HepG2 (cell line): ENCODE measurements around the gene EEFSEC. TPM values are rescaled to one million over a fixed set of nuclear protein-coding genes. Genes with fewer than 3 reads are reported as not detected.

ENCODE experiments used
- ATAC-seq: fragments of 200-7000 bp; cut with Tn5 transposase; 3 replicates; pipeline ENCODE4 v1.9.1; 2020; ENCODE audit warnings: mild to moderate bottlenecking, moderate library complexity
- BruUV-seq: library from RNA; stranded (reverse); fragments of 400-500 nt; replicated peaks from 2 replicates; lab custom pipeline; 2021; lab: Mats Ljungman, UMichigan
- CTCF ChIA-PET: fragments of 300-600 bp; formaldehyde crosslinking; extraction: SDS; loops from one replicate; lab custom pipeline; 2021; ENCODE audit warnings: low total read pairs, inconsistent platforms, low intra/inter-chr PET ratio; lab: Yijun Ruan, JAX
- POLR2A ChIA-PET: fragments of 350-600 bp; sonication (Branson Sonifier 250); formaldehyde crosslinking; loops from one replicate; lab custom pipeline; 2020; ENCODE audit warnings: antibody characterized with exemption, inconsistent platforms; lab: Yijun Ruan, JAX
- DNase-seq: peaks from one replicate; pipeline ENCODE4 v3.0.0-alpha.2; 2015; ENCODE audit warnings: low spot score
- FAIRE-seq: peaks from 3 replicates; lab custom pipeline; 2011; peaks lifted over from hg19 to GRCh38; lab: Jason Lieb, UNC
- H2AFZ ChIP-seq: one replicate; pipeline ENCODE4 v1.6.1; 2011; ENCODE audit warnings: low read length, inconsistent platforms
- H3K27ac ChIP-seq: fragments of 300-600 bp; 3 replicates; pipeline ENCODE4 v1.8.0; 2011; ENCODE audit warnings: mixed run types, mild to moderate bottlenecking, mixed read lengths, low read length, inconsistent platforms; ENCODE audit not compliant: insufficient read depth; ENCODE audit errors: extremely low read length
- H3K27me3 ChIP-seq, 2 experiments: fragments of 200-600 bp in 1 of 2; 2 replicates in 1 of 2; 3 replicates in 1 of 2; pipeline versions ENCODE4 v1.6.0 to v1.8.0; 2011; ENCODE audit warnings: low read length in 2 of 2, mild to moderate bottlenecking in 2 of 2, moderate library complexity in 2 of 2, inconsistent platforms in 1 of 2; ENCODE audit not compliant: insufficient read depth in 2 of 2, control insufficient read depth in 1 of 2
- H3K36me3 ChIP-seq, 2 experiments: fragments of 200-600 bp in 1 of 2; replicated peaks in 1 of 2; 2 replicates in 1 of 2; 3 replicates in 1 of 2; pipeline versions ENCODE4 v1.5.1 to v1.8.0; 2011; ENCODE audit warnings: low read length in 2 of 2, inconsistent platforms in 1 of 2; ENCODE audit not compliant: insufficient read depth in 2 of 2, control insufficient read depth in 1 of 2
- H3K4me1 ChIP-seq: 2 replicates; pipeline ENCODE4 v1.5.1; 2012; ENCODE audit warnings: low read length, inconsistent platforms; ENCODE audit not compliant: insufficient read depth
- H3K4me2 ChIP-seq: 2 replicates; pipeline ENCODE4 v1.6.0; 2011; ENCODE audit warnings: low read depth, low read length, inconsistent platforms
- H3K4me3 ChIP-seq, 3 experiments: fragments of 200-600 bp in 1 of 3; sonication (generic), shearing (Covaris generic) in 1 of 3; replicated peaks in 1 of 3; 2 replicates each; pipeline ENCODE4 v1.5.1; 2011 to 2016; ENCODE audit warnings: low read length in 3 of 3, inconsistent platforms in 2 of 3, low read depth in 2 of 3, mild to moderate bottlenecking in 2 of 3, control low read depth in 1 of 3, mixed read lengths in 1 of 3; ENCODE audit not compliant: insufficient read depth in 1 of 3
- H3K79me2 ChIP-seq: one replicate; pipeline ENCODE4 v1.6.1; 2011; ENCODE audit warnings: low read length, inconsistent platforms; ENCODE audit not compliant: insufficient read depth
- H3K9ac ChIP-seq: 2 replicates; pipeline ENCODE4 v1.6.0; 2011; ENCODE audit warnings: mild to moderate bottlenecking, low read depth, low read length, inconsistent platforms; ENCODE audit not compliant: insufficient read depth
- H3K9me3 ChIP-seq: 2 replicates; pipeline ENCODE4 v1.5.1; 2012; ENCODE audit warnings: mild to moderate bottlenecking, low read length
- H4K20me1 ChIP-seq: 2 replicates; pipeline ENCODE4 v1.6.0; 2011; ENCODE audit warnings: inconsistent platforms, mild to moderate bottlenecking, low read length, moderate library complexity; ENCODE audit not compliant: insufficient read depth
- FOSL2 ChIP-seq: sonication (generic); formaldehyde crosslinking; IDR thresholded peaks from 2 replicates; pipeline ENCODE4 v1.4.0; 2020; ENCODE audit warnings: missing genetic modification reagents
- MED1 ChIP-seq: sonication (generic); formaldehyde crosslinking; IDR thresholded peaks from 2 replicates; pipeline ENCODE4 v1.4.0; 2020; ENCODE audit warnings: missing genetic modification reagents
- NCOA2 ChIP-seq: sonication (generic); formaldehyde crosslinking; IDR thresholded peaks from 2 replicates; pipeline ENCODE4 v1.8.0; 2022; ENCODE audit warnings: inconsistent platforms
- ZBTB26 ChIP-seq: IDR thresholded peaks from 2 replicates; pipeline ENCODE4 v1.6.1; 2016; ENCODE audit warnings: missing compliant biosample characterization, missing genetic modification reagents, borderline replicate concordance
- ZNF12 ChIP-seq: sonication (generic); formaldehyde crosslinking; IDR thresholded peaks from 2 replicates; pipeline ENCODE4 v1.5.0; 2020; ENCODE audit warnings: missing genetic modification reagents
- ZNF333 ChIP-seq: sonication (generic); formaldehyde crosslinking; IDR thresholded peaks from 2 replicates; pipeline ENCODE4 v1.4.0; 2020; ENCODE audit warnings: mild to moderate bottlenecking, missing genetic modification reagents, borderline replicate concordance
- ZNF337 ChIP-seq: sonication (generic); formaldehyde crosslinking; IDR thresholded peaks from 2 replicates; pipeline ENCODE4 v1.5.1; 2020; ENCODE audit warnings: missing genetic modification reagents, low read depth, mild to moderate bottlenecking, borderline replicate concordance
- ZNF782 ChIP-seq: sonication (generic); formaldehyde crosslinking; IDR thresholded peaks from 2 replicates; pipeline ENCODE4 v1.4.0; 2020; ENCODE audit warnings: missing genetic modification reagents, mild to moderate bottlenecking, borderline replicate concordance
- WGBS: methylation state at CpG from one replicate; pipeline ENCODE4 v1.1.6; 2017; ENCODE audit warnings: low lambda C conversion rate; 5-methylcytosine and 5-hydroxymethylcytosine counted together
- in situ Hi-C: cut with HindIII; loops from 2 replicates; pipeline ENCODE4 v1.10.0; 2017; ENCODE audit warnings: low pct_unique_long_range_greater_than_20kb; ENCODE audit not compliant: extremely low pct_ligation_motif_present
- intact Hi-C: fragments of 100-400 bp; cut with micrococcal nuclease; formaldehyde crosslinking; loops from one replicate; pipeline ENCODE4 v1.10.0; 2022; ENCODE audit not compliant: unreplicated experiment
- polyA plus RNA-seq, 8 experiments: library from polyadenylated mRNA; depleted of rRNA in 3 of 8; stranded (reverse) in 7 of 8; unstranded in 1 of 8; fragments of >200 nt; fragmentation: Illumina TruSeq in 4 of 8; extraction: Trizol in 4 of 8; gene quantifications; 2 replicates each; pipeline versions ENCODE4 v1.2.1 to v1.2.3, GENCODE V29; 2011 to 2016; ENCODE audit warnings: low read depth in 4 of 8, missing spikeins in 1 of 8, mixed read lengths in 1 of 8; ENCODE audit not compliant: insufficient read depth in 1 of 8
- total RNA-seq, 5 experiments: library from RNA; depleted of rRNA; stranded (reverse); fragments of >200 nt; fragmentation: Illumina TruSeq; extraction: Trizol; gene quantifications; 2 replicates each; pipeline ENCODE4 v1.2.3, GENCODE V29; 2016; ENCODE audit warnings: low read depth in 1 of 5

Gene EEFSEC
- total and polyA plus RNA-seq, 2 of the 13 experiments (the other 11 are each of a cell fraction or from before 2014, with no cell fraction given), result 6.4 to 24.2 TPM

GRCh38 chr3:128269796-128270195, 116.5 kb downstream of the EEFSEC start:
- CTCF ChIA-PET, result no interaction called here
- in situ Hi-C loops, result no loop called here

More at GRCh38 chr3:128269796-128270195, 116.5 kb downstream of the EEFSEC start:
- POLR2A ChIA-PET, result no interaction called here
- intact Hi-C loops, result no loop called here
- Histone ChIP-seq H3K9ac (no peak overlapping the region), H3K27me3 (no peaks in the 10 kb centered on the region), H3K4me3 (no peak overlapping the region), H3K4me1 (no peaks in the 10 kb centered on the region), H3K36me3 (peaks cover 10 to 39% of the 10 kb centered on the region in 2 experiments; a peak in 4 of 5 replicates)
- DNase-seq (no peak), ATAC-seq (no peak)
- TF ChIP-seq MED1 (CRISPR knock-in tag), result no peak
- no peak for TF ChIP-seq ZNF782 (CRISPR knock-in tag)
- TF ChIP-seq NCOA2 (CRISPR knock-in tag), result no peak
- no peak for TF ChIP-seq FOSL2 (CRISPR knock-in tag)
- no peak for TF ChIP-seq ZBTB26
- TF ChIP-seq ZNF337, result no peak
- no peak for TF ChIP-seq ZNF12 (CRISPR knock-in tag)
- no peak for TF ChIP-seq ZNF333 (CRISPR knock-in tag)
- TF ChIP-seq, all 625 proteins: peak for 0
- Histone ChIP-seq H3K9me3 (no peaks in the 10 kb centered on the region), H3K4me2 (no peak overlapping the region), H3K79me2 (no peaks in the 10 kb centered on the region), H4K20me1 (no peaks in the 10 kb centered on the region), H2AFZ (no peak overlapping the region), H3K27ac (no peak overlapping the region)
- WGBS, result 84% methylated on average over 3 of the region's 3 CpGs
- BruUV-seq, result no TSS peak
- FAIRE-seq, result no peak
